GM21447 (cell line): ENCODE results near the gene SMIM33.
A peak's percentile ranks its signal among the peaks of the same experiment; 100 is the strongest.
"Not testable (repeated sequence)": the region's sequence is repeated elsewhere in the genome, so short reads cannot be mapped to it uniquely, and the experiment has no call there.

Experiments
- ATAC-seq: cut with Tn5 transposase; IDR thresholded peaks from one replicate; pipeline ENCODE4 v1.9.1; 2021; ENCODE audit not compliant: unreplicated experiment

The SMIM33 gene

GRCh38 chr5:139456776-139457175, 14.0 kb upstream of the SMIM33 start:
- no peak for ATAC-seq

DNA sequence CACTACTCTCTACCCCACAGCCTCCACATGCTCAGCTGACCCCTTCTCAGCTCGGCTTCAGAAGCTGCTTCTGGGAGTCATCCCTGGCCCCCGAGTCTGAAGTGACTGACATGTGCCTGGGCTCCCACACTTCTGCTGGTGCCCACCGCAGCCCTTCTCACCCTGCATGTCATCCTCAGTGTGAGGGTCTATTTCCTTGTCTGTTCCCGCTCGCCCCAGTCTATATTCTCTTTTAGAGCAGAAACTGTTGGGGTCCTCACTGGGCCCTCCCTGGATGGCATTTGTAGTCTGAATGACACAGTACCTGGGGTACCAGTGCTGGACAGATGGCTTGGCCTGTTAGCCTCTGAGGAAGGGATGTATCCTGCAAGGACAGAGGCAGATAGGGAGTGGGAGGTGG, 13.6 kb upstream of the SMIM33 start:
- no peak for ATAC-seq

GRCh38 chr5:139457653-139458306, 13.0 kb upstream of the SMIM33 start:
- no peak for ATAC-seq

DNA sequence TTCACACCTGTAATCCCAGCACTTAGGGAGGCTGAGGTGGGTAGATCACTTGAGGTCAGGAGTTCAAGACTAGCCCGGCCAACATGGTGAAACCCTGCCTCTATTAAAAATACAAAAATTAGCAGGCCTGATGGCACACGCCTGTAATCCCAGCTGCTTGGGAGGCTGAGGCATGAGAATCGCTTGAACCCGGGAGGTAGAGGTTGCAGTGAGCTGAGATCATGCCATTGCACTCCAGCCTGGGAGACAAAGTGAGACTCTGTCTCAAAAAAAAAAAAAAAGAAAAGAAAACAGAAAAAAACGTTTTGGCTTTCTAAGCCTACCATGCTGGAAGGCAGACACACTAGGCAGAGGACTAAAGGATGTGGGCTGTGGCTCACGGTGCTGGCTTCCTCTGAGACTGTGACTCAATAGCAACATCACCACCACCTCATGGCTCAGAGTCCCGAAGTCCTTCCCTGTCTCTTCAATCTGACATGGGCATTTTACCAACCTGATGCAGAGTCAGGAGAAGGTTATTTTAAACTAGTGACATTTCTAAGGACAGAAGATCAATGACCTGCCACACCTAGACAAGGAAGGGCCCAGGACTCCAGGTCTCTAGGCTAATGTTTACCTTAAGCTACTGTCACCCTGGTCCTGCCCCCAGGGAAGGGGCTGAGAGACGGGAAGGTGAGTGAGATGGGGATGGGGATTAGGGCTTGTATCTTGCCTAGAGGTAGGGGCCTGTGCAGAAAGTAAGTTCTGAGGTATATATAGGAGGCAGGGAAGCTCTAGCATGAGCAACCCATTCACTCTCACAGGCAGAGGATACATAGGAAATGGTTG, 12.0 kb upstream of the SMIM33 start:
- peak; percentile 71 for ATAC-seq

- peak; percentile 32 for ATAC-seq
Observed at GRCh38 chr5:139459451-139459934, 11.3 kb upstream of the SMIM33 start.

DNA sequence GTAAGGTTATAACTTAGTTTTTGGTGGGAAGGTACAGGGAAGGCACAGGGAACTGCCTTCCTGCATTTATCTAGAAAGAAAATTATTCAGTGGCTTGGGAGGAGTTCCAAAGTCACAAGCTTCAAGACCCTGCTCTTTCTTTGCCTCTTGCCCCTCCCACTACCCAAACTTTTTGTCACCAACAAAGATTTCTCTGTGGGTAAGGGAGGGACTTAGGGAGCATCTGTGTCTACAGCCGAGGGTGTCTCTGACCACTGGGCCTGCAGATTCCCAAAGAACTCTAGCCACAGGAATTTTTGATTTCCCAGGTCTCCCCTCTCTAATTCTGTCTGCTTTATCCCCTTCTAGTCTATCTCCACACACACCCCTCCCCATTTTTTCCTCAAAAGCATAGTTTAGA, 10.3 kb upstream of the SMIM33 start:
- no peak for ATAC-seq

- ATAC-seq: no peak
Observed at GRCh38 chr5:139461176-139461575, 9.6 kb upstream of the SMIM33 start.

GRCh38 chr5:139461698-139462097, 9.1 kb upstream of the SMIM33 start:
- no peak for ATAC-seq

DNA sequence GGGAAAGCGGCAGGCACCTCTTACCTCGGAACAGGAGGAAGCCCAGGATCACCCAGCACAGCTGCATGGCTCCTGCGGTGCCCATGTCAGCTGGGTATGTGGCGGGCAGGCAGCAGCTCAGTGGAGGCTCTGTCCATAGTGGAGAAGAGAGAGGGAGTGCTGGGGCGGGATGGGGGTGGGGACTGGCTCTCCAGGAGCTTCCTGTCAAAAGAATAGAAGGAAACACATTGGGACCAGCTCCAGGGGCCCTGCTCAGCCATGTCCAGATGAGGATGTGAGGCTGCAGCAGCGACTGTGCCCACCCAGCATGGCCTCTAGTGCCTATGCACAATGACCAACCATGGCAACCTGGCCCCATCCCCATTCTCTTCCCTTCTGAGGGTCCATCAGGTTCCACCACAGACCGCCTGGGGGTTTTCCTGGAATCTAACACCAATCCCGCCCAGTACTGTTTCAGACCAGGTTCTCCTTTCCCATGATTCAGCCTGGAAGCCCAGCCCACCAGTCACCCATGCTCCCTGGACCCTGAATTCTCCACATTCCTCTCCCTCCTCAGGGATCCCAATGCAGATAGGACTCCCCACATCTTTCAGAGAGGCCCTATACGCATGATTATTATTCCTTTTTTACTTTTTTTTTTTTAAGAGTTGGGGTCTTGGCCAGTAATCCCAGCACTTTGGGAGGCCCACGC, 8.1 kb upstream of the SMIM33 start, which contains the start of gene ECSCR:
Gene ECSCR, minus strand, starts transcription at position 158 of the 691 bp plus-strand sequence. Its CDS starts 73 bp downstream, at position 85.
- no peak for ATAC-seq

DNA sequence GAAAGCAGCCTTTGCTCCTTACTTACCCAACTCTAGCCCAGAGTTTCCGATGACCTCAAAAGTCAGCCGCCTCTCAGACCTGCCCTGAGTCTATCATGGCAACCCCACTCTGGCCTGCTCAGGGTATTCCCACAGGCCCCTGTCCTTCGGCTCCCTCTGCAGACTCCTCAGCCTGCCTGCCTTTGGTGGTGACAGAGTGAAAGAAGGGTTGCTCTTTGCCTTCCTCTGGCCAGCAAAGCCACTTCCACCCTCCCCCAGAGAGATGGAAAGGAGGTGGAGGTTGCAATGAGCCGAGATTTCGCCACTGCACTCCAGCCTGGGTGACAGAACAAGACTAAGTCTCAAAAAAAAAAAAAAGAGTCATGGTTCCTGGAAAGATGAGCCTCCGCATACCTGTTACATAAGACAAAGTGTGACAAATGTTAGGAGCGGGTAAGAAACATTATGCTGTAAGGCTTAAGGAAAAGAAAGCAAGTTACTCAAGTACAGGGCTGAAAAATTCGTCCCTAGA, 2.3 kb upstream of the SMIM33 start:
- no peak for ATAC-seq

DNA sequence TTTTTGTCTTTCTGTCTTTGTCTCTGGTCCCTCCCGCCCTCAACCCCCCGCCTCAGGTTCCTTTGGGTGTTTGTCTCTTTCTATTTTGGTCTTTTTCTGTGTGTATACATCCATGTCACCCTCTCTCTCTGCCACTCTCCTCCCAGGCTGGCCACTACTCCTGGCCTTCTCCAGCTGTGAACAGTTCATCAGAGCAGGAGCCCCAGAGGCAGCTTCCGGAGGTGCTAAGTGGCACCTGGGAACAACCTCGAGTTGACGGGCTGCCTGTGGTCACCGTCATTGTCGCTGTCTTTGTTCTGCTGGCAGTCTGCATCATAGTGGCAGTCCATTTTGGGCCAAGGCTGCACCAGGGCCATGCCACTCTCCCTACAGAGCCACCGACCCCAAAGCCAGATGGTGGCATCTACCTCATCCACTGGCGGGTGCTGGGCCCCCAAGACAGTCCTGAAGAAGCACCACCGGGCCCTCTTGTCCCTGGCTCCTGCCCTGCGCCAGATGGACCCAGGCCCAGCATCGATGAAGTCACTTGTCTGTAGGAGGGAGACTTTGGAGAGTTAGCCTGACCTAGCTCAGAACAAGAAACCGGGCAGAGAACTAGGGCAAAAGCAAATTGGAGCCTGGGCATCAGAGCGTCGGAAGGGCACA, 1.7 kb downstream of the SMIM33 start:
- ATAC-seq: no peak

DNA sequence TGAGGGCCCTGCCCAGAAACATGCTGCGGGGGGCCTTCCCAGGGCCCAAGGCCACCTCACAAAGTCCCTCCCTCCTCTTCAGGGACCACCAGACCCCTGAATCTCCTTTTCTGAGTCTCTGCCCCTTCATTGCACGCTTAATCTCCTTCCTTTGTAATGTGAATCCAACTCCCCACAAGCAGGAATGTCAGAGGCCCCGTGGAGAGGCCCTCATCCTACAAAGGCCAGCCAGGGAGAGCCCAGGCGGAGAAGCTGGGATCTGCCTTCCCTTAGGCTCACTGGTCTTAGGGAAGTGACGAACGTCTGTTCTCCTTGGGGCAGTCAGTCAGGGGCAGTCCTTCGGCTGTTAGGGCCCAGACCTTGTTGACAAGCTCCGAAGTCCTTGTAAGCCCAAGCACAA, 2.3 kb downstream of the SMIM33 start:
- no peak for ATAC-seq

DNA sequence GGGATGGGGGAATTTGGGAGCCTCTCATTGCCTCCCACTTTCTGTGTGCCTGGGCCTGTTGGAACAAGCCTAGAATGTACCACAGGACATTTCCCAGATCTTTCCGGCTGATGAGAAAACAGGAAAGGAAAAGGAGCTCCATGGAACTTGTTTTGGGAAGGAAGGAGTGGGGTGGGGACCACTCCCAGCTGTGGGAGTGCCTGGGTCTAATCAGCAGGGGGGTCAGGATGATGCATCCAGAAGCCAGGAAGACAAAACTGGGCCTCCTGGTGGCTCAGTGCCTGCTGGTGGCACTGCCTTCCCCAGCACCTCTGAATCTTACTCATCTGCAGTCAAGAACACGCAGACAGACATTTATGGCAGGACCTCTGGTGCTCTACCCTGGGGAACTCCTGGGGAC, 2.8 kb downstream of the SMIM33 start:
- no peak for ATAC-seq

GRCh38 chr5:139474890-139475791, 4.3 kb downstream of the SMIM33 start:
- no peak for ATAC-seq

DNA sequence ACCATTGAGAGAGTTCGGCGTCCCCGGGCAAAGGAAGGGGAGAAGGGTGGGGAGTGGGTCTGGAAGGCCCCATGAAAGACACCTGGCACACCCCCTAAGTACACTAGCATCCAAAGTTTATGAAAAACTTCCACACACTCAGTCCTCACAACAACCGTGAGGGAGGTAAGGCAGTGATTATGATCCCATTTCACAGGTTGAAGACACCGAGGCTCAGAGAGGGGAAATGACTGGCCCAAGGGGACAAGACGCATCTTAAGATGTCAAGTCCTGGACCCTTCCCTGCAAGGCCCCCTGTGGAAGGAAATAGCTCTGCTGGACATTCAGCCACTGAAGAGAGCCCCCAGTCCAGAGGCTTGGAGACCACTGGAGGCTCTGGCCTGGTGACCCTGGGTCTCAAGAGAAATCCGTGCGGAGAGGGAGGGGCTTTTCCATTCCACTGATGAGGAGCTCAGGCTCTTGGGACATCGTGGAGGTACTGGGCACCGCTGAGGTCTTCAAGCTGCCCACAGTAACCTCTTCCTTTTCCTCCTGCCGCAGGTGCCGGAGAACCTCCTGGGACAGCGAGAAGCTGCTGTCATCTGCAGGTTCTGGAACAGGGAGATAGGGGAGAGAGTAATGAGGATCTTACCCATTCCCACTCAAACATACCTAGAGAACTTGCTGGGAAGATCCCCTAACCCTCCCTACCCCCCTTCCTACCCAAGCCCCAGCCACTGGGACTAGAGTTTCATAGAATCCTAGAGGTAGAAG, 5.2 kb downstream of the SMIM33 start:
- ATAC-seq: no peak

GRCh38 chr5:139478657-139479423, 8.0 kb downstream of the SMIM33 start:
- not testable (repeated sequence) for ATAC-seq

- not testable (repeated sequence) for ATAC-seq
Observed at GRCh38 chr5:139479729-139480128, 8.9 kb downstream of the SMIM33 start.

- ATAC-seq: no peak
Observed at GRCh38 chr5:139481122-139481533, 10.3 kb downstream of the SMIM33 start.
